Activated CD8-positive, alpha-beta memory T cell treated with anti-CD3 and anti-CD28 coated beads for 36 hours (primary cell): ENCODE data around the gene SLITRK5. TPM values are rescaled to one million over a fixed set of nuclear protein-coding genes. Genes with fewer than 3 reads are reported as not detected.

ENCODE experiments used
- CTCF ChIA-PET: fragments of 350-600 bp; sonication (Branson Sonifier 250); formaldehyde crosslinking; loops from one replicate; lab custom pipeline; 2021; ENCODE audit warnings: antibody characterized with exemption; lab: Charles Lee
- POLR2A ChIA-PET: fragments of 350-600 bp; sonication (Branson Sonifier 250); formaldehyde crosslinking; loops from one replicate; lab custom pipeline; 2021; ENCODE audit warnings: antibody characterized with exemption; lab: Charles Lee
- total RNA-seq, 2 experiments: library from RNA; stranded (reverse); gene quantifications; one replicate each; pipeline ENCODE4 v1.2.3, GENCODE V29; 2021

The SLITRK5 gene, protein sequence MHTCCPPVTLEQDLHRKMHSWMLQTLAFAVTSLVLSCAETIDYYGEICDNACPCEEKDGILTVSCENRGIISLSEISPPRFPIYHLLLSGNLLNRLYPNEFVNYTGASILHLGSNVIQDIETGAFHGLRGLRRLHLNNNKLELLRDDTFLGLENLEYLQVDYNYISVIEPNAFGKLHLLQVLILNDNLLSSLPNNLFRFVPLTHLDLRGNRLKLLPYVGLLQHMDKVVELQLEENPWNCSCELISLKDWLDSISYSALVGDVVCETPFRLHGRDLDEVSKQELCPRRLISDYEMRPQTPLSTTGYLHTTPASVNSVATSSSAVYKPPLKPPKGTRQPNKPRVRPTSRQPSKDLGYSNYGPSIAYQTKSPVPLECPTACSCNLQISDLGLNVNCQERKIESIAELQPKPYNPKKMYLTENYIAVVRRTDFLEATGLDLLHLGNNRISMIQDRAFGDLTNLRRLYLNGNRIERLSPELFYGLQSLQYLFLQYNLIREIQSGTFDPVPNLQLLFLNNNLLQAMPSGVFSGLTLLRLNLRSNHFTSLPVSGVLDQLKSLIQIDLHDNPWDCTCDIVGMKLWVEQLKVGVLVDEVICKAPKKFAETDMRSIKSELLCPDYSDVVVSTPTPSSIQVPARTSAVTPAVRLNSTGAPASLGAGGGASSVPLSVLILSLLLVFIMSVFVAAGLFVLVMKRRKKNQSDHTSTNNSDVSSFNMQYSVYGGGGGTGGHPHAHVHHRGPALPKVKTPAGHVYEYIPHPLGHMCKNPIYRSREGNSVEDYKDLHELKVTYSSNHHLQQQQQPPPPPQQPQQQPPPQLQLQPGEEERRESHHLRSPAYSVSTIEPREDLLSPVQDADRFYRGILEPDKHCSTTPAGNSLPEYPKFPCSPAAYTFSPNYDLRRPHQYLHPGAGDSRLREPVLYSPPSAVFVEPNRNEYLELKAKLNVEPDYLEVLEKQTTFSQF
- total RNA-seq, result not detected

DNA sequence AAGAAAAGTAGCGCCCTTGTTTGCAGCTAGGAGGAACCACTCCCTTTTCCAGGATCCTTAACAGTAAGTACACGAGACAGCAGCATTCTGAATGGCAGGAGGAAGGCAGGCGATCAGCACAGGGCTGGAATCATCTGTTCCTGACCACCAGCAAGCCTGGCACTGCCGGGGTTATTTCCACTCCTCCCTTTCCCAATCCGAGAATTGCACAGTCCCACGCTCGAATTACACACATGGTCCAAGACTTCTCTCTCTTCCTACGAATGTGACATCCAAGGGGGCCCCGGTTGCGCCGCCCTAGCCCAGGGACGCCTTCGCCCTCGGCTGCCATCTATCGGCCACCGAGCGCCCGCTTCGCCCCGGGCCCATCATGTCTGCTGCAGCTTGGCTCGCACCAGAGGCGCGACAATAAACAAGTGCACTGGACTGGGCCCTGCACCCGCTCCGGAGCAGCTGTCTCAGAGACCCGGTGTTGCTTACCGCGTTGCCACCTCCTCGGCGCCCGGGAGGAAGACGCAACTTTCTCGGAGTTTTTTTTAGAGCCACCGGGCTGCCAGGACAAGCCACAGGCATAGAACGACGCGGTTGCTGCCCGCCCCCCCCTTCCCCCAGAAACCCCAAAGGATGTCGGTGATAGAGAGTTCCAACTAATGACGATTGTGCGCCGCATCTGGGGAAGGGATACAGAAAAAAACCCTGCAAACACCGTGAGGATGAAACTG, at the start of gene SLITRK5:
SLITRK5 (plus strand) TSS at position 341 of the 722 bp plus-strand sequence. CDS start 4,018 bp downstream, outside the sequence.
- ChIA-PET CTCF (no interaction called here), POLR2A (no interaction called here)

- ChIA-PET CTCF (no interaction called here), POLR2A (no interaction called here)
Measured at GRCh38 chr13:87622971-87623370, 48.2 kb upstream of the SLITRK5 start.

DNA sequence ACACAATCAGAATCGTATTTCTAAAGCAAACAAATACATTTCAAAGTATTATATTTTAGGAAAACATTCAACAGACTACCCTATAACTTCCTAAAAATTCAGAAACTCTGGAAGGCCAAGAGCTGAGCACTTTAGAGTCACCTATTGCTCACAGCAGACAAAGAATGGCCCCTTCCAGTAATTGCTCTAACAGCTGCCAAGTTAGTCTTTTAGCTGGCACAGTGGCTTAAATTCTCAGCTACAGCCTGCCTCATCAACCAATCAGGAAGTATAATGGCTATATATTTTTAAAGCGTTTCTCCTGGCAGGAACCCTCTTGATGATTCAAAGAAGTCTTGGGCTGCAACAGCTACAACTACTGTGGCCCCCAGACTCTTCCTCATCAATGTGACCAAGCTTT, 14.9 kb upstream of the SLITRK5 start:
- POLR2A ChIA-PET, result no interaction called here
- CTCF ChIA-PET, result no interaction called here

DNA sequence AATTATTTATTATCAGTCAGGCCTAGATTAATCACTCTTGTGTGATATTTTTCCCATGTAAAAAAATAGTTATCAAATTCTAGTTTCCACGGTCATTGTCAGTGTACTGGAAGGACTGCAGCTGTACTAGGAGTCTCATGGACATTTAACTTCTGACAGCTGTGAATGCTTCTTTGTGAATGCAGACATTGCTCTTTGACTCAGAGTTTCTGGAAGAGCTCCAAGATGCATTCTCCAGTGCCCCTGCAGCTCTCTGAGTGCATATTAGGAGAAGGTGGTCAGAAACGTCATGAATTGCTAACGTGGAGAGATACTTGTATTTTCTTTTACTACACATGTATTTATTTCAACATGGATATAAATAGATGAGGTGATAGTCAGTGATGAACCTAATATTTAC, 9.7 kb upstream of the SLITRK5 start:
- POLR2A ChIA-PET, result no interaction called here
- CTCF ChIA-PET, result no interaction called here

- ChIA-PET CTCF (no interaction called here), POLR2A (no interaction called here)
Measured at GRCh38 chr13:87666831-87667230, 4.3 kb upstream of the SLITRK5 start.

DNA sequence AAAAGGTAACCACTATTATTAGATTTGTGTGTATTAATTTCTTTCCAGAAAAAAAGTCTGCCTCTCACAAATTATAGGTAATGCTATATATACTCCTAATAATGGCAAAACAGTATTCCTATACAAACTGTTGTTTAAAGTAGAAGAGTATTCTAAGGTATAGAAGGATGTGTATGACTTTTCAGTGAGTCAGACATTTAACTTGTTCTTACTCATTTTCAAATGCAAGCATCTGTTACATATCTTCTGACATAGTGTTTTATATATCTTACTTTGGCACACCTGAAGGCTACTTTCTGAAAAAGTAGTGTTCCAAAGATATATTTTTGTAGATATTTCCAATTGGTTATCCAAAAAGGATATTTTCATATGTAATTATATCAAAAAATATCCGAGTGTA, 3.5 kb upstream of the SLITRK5 start:
- CTCF ChIA-PET, result no interaction called here
- POLR2A ChIA-PET, result no interaction called here

DNA sequence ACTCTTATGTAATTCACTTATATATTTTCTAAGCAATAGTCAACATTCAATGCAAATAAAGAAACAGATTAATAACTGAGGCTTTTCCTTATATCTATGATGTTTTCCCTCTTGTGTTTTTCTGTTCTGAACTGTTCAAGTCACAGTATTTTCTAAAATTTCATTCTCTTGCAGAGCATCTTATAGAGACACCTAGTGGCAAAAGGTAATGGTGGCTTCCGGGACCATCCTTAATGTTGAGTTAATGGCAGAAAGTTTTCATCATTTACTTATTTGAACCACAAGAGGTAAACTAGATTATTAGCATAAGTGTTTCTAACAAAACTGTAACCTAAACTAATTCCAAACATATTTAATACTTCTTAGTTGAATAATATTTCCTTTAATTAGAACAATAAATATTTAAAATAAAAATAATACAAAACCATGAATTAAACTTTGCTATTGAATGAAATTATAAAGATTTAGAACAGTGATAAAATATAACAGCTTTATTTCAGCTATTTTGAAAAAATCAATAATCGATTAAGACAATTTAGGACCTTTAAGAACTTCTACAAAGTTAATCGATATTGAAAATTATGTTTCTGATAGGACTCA, 1.7 kb upstream of the SLITRK5 start:
- POLR2A ChIA-PET, result interaction anchor here (0.6 kb wide), 1 partner anchor 64 kb away, joined by 3 read pairs; no protein-coding TSS in a partner anchor
- CTCF ChIA-PET, result no interaction called here

DNA sequence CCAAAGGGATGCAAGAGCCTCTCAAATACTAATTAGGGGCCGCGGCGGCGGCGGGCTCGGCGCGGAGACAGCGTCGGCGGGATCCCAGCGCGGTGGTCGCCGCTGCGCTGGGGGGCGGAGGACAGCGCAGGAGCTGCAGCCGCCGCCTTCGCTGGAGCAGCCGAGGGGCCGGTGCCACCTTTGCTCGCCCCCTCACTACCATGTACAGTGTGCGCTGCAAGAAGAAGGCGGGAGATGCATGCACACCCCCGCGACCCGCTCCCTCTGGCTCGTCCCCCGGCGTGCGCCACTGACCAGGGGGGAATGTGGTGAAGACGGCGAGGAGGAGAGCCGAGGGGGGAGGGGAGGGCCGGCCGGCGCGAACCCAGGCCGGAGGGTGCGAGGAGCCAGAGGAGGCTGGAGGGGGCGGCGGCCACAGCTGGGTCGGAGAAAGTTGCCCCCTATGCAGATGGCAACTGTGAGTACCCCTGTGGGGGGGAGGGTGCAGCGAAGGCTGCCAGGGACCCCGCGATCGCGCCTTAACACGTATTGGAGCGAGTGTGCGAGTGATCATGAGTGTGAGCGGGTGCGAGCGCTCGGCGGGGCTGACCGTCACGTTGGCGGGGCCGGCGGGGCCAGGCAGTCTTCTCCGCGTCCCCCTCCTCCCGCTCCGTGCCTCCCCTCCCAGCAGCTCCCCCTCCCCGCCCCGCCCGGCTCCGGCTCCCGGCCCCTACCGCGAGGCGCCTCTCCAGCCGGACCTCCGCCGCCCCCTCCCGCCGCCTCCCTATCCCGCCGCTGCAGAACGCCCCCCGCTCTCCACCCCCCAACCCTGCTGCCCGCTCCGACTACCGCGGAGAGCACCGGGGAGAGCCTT, 808 bp downstream of the SLITRK5 start:
- POLR2A ChIA-PET, result no interaction called here

DNA sequence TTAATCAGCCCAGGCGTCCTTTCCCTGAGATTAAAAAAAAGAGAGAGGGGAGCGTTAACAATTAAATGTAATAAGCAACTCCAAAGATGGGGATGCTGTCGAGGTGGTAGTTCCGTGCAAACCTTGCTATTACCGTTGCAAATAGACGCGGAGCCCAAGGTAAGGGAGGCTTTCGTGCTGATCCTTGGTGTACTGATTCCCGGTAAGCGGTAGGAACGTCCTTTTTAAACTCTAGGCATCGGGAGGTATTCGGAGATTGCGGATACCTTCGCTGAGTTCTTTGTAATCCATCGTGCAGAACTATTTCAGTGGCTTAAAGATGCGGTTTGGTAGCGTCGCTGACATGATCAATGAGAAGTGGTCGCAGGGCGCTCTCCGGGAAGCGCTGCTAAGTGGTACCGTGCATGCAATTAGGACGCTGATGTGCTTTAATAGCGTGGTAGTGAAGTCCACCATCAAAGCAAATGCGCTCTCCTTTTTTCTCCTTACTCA, 3.1 kb downstream of the SLITRK5 start:
- CTCF ChIA-PET, result no interaction called here
- POLR2A ChIA-PET, result no interaction called here

More for the DNA sequence above, 808 bp downstream of the SLITRK5 start:
- CTCF ChIA-PET, result no interaction called here

GRCh38 chr13:87675851-87676250, 4.7 kb downstream of the SLITRK5 start:
- CTCF ChIA-PET, result no interaction called here
- POLR2A ChIA-PET, result no interaction called here

DNA sequence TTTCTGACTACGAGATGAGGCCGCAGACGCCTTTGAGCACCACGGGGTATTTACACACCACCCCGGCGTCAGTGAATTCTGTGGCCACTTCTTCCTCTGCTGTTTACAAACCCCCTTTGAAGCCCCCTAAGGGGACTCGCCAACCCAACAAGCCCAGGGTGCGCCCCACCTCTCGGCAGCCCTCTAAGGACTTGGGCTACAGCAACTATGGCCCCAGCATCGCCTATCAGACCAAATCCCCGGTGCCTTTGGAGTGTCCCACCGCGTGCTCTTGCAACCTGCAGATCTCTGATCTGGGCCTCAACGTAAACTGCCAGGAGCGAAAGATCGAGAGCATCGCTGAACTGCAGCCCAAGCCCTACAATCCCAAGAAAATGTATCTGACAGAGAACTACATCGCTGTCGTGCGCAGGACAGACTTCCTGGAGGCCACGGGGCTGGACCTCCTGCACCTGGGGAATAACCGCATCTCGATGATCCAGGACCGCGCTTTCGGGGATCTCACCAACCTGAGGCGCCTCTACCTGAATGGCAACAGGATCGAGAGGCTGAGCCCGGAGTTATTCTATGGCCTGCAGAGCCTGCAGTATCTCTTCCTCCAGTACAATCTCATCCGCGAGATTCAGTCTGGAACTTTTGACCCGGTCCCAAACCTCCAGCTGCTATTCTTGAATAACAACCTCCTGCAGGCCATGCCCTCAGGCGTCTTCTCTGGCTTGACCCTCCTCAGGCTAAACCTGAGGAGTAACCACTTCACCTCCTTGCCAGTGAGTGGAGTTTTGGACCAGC, 5.3 kb downstream of the SLITRK5 start:
- CTCF ChIA-PET, result no interaction called here
- POLR2A ChIA-PET, result no interaction called here

GRCh38 chr13:87677043-87677495, 5.9 kb downstream of the SLITRK5 start:
- POLR2A ChIA-PET, result no interaction called here
- CTCF ChIA-PET, result no interaction called here

DNA sequence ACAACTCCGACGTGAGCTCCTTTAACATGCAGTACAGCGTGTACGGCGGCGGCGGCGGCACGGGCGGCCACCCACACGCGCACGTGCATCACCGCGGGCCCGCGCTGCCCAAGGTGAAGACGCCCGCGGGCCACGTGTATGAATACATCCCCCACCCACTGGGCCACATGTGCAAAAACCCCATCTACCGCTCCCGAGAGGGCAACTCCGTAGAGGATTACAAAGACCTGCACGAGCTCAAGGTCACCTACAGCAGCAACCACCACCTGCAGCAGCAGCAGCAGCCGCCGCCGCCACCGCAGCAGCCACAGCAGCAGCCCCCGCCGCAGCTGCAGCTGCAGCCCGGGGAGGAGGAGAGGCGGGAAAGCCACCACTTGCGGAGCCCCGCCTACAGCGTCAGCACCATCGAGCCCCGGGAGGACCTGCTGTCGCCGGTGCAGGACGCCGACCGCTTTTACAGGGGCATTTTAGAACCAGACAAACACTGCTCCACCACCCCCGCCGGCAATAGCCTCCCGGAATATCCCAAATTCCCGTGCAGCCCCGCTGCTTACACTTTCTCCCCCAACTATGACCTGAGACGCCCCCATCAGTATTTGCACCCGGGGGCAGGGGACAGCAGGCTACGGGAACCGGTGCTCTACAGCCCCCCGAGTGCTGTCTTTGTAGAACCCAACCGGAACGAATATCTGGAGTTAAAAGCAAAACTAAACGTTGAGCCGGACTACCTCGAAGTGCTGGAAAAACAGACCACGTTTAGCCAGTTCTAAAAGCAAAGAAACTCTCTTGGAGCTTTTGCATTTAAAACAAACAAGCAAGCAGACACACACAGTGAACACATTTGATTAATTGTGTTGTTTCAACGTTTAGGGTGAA, 6.6 kb downstream of the SLITRK5 start:
- ChIA-PET CTCF (no interaction called here), POLR2A (no interaction called here)

DNA sequence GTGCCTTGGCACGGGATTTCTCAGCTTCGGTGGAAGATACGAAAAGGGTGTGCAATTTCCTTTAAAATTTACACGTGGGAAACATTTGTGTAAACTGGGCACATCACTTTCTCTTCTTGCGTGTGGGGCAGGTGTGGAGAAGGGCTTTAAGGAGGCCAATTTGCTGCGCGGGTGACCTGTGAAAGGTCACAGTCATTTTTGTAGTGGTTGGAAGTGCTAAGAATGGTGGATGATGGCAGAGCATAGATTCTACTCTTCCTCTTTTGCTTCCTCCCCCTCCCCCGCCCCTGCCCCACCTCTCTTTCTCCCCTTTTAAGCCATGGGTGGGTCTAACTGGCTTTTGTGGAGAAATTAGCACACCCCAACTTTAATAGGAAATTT, 7.2 kb downstream of the SLITRK5 start:
- ChIA-PET CTCF (no interaction called here), POLR2A (no interaction called here)

- ChIA-PET POLR2A (no interaction called here), CTCF (no interaction called here)
Measured at GRCh38 chr13:87680298-87680697, 9.1 kb downstream of the SLITRK5 start.

- ChIA-PET POLR2A (no interaction called here), CTCF (no interaction called here)
Measured at GRCh38 chr13:87684850-87685742, 13.9 kb downstream of the SLITRK5 start.
